SK-N-SH (cell line): ENCODE measurements around the gene RASL10A. TPM values are rescaled to one million over a fixed set of nuclear protein-coding genes. Genes with fewer than 3 reads are reported as not detected.

Experiments
- CTCF ChIA-PET: fragments of 300-600, 350-600 bp; formaldehyde crosslinking; extraction: SDS; loops from one replicate; lab custom pipeline; 2021; lab: Yijun Ruan, JAX
- POLR2A ChIA-PET: fragments of 350-600 bp; sonication (Branson Sonifier 250); formaldehyde crosslinking; extraction: SDS; loops from one replicate; lab custom pipeline; 2020; ENCODE audit warnings: antibody characterized with exemption, inconsistent platforms; lab: Yijun Ruan, JAX
- DNase-seq: peaks from one replicate; pipeline ENCODE4 v3.0.0; 2012
- H2AFZ ChIP-seq: fragments of 200-600 bp; sonication (generic); 2 replicates; pipeline ENCODE4 v1.8.1; 2016; ENCODE audit warnings: antibody characterized with exemption, mild to moderate bottlenecking, low read depth
- H3F3A ChIP-seq: fragments of 200-600 bp; sonication (generic); replicated peaks from 2 replicates; pipeline ENCODE3; 2016; ENCODE audit warnings: antibody characterized with exemption, mild to moderate bottlenecking; ENCODE audit not compliant: insufficient read depth
- H3K27ac ChIP-seq, 2 experiments: fragments of 200-500 bp in 1 of 2; fragments of 200-600 bp in 1 of 2; sonication (Bioruptor generic) in 1 of 2; sonication (generic), shearing (Covaris generic) in 1 of 2; 2 replicates each; pipeline versions ENCODE4 v1.5.1 to v1.6.1; 2014 to 2016; ENCODE audit warnings: low read depth in 2 of 2, inconsistent platforms in 1 of 2, low read length in 1 of 2, mild to moderate bottlenecking in 1 of 2, mixed read lengths in 1 of 2
- H3K27me3 ChIP-seq: fragments of 200-600 bp; sonication (generic), shearing (Covaris generic); 2 replicates; pipeline ENCODE4 v1.6.1; 2016; ENCODE audit warnings: mixed run types; ENCODE audit not compliant: insufficient read depth
- H3K36me3 ChIP-seq, 2 experiments: fragments of 200-500 bp in 1 of 2; fragments of 200-600 bp in 1 of 2; sonication (Bioruptor generic) in 1 of 2; sonication (generic) in 1 of 2; replicated peaks in 1 of 2; 2 replicates each; pipeline versions ENCODE3 to v1.5.1; 2014 to 2016; ENCODE audit warnings: low read length in 1 of 2, mild to moderate bottlenecking in 1 of 2; ENCODE audit not compliant: insufficient read depth in 2 of 2, control insufficient read depth in 1 of 2
- H3K4me1 ChIP-seq, 2 experiments: fragments of 200-500 bp in 1 of 2; fragments of 200-600 bp in 1 of 2; sonication (Bioruptor generic) in 1 of 2; sonication (generic), shearing (Covaris generic) in 1 of 2; 2 replicates each; pipeline versions ENCODE4 v1.5.1 to v1.6.1; 2014 to 2016; ENCODE audit warnings: low read depth in 1 of 2, low read length in 1 of 2, mixed run types in 1 of 2; ENCODE audit not compliant: insufficient read depth in 2 of 2, control insufficient read depth in 1 of 2
- H3K4me2 ChIP-seq: fragments of 200-600 bp; sonication (generic), shearing (Covaris generic); 2 replicates; pipeline ENCODE4 v1.6.1; 2017; ENCODE audit warnings: mixed run types
- H3K4me3 ChIP-seq, 2 experiments: fragments of 200-500 bp in 1 of 2; fragments of 200-600 bp in 1 of 2; sonication (Bioruptor generic) in 1 of 2; sonication (generic), shearing (Covaris generic) in 1 of 2; 2 replicates each; pipeline versions ENCODE4 v1.5.1 to v1.8.1; 2014 to 2016; ENCODE audit warnings: low read depth in 2 of 2, inconsistent platforms in 1 of 2, low read length in 1 of 2, mild to moderate bottlenecking in 1 of 2, mixed read lengths in 1 of 2, moderate library complexity in 1 of 2
- H3K79me2 ChIP-seq: fragments of 200-600 bp; sonication (generic); 2 replicates; pipeline ENCODE4 v1.8.1; 2017; ENCODE audit warnings: mild to moderate bottlenecking; ENCODE audit not compliant: insufficient read depth
- H3K9ac ChIP-seq: fragments of 200-600 bp; sonication (generic); 2 replicates; pipeline ENCODE4 v1.6.1; 2017; ENCODE audit warnings: mixed run types
- H3K9me2 ChIP-seq: fragments of 200-600 bp; sonication (generic); 2 replicates; pipeline ENCODE4 v1.6.1; 2017; ENCODE audit warnings: mixed run types
- H3K9me3 ChIP-seq: fragments of 200-600 bp; sonication (generic); 2 replicates; pipeline ENCODE4 v1.6.1; 2017; ENCODE audit warnings: mixed run types, mild to moderate bottlenecking, moderate library complexity
- H4K20me1 ChIP-seq: fragments of 200-600 bp; sonication (generic); 2 replicates; pipeline ENCODE4 v1.6.1; 2017; ENCODE audit warnings: mild to moderate bottlenecking, mixed run types; ENCODE audit not compliant: insufficient read depth
- CHD2 ChIP-seq: fragments of 150-350 bp; IDR thresholded peaks from 2 replicates; pipeline ENCODE4 v1.6.1; 2018; ENCODE audit warnings: low read length; ENCODE audit not compliant: partially characterized antibody
- ELF1 ChIP-seq: IDR thresholded peaks from 2 replicates; pipeline ENCODE4 v1.4.0; 2012
- EP300 ChIP-seq, 2 experiments: IDR thresholded peaks; 2 replicates each; pipeline versions ENCODE4 v1.4.0 to v1.6.1; 2012; ENCODE audit warnings: borderline replicate concordance in 1 of 2, low read depth in 1 of 2, low read length in 1 of 2
- EZH2phosphoT487 ChIP-seq: fragments of 200-600 bp; sonication (generic); IDR thresholded peaks from 2 replicates; pipeline ENCODE4 v1.6.1; 2017; ENCODE audit warnings: low read depth, mixed run types, mild to moderate bottlenecking, antibody characterized with exemption, moderate library complexity, borderline replicate concordance
- FOSL2 ChIP-seq: IDR thresholded peaks from 2 replicates; pipeline ENCODE4 v1.4.0; 2012; ENCODE audit warnings: low read depth, mild to moderate bottlenecking, moderate library complexity, borderline replicate concordance
- FOXJ3 ChIP-seq: sonication (generic); formaldehyde crosslinking; IDR thresholded peaks from 2 replicates; pipeline ENCODE4 v1.5.1; 2020; ENCODE audit warnings: mild to moderate bottlenecking, missing genetic modification reagents
- GATA2 ChIP-seq: sonication (generic); formaldehyde crosslinking; IDR thresholded peaks from 2 replicates; pipeline ENCODE4 v1.5.0; 2020; ENCODE audit warnings: mild to moderate bottlenecking, missing genetic modification reagents
- NRF1 ChIP-seq: IDR thresholded peaks from 2 replicates; pipeline ENCODE4 v1.6.1; 2012; ENCODE audit warnings: low read depth, mild to moderate bottlenecking, low read length
- RAD21 ChIP-seq: IDR thresholded peaks from 2 replicates; pipeline ENCODE4 v1.6.1; 2012; ENCODE audit warnings: mild to moderate bottlenecking, low read length
- RCOR1 ChIP-seq: fragments of 150-350 bp; IDR thresholded peaks from 2 replicates; pipeline ENCODE4 v1.6.1; 2017; ENCODE audit warnings: antibody characterized with exemption, low read length
- RFX5 ChIP-seq: IDR thresholded peaks from 2 replicates; pipeline ENCODE4 v1.6.1; 2012; ENCODE audit warnings: mild to moderate bottlenecking, improper control_type of control experiment, low read length
- RXRA ChIP-seq: IDR thresholded peaks from 2 replicates; pipeline ENCODE4 v1.4.0; 2012; ENCODE audit warnings: low read depth, mild to moderate bottlenecking, borderline replicate concordance
- TEAD4 ChIP-seq: IDR thresholded peaks from 2 replicates; pipeline ENCODE4 v1.4.0; 2012; ENCODE audit warnings: mild to moderate bottlenecking, borderline replicate concordance; ENCODE audit not compliant: insufficient read depth
- YY1 ChIP-seq: IDR thresholded peaks from 2 replicates; pipeline ENCODE4 v1.4.0; 2012; ENCODE audit warnings: low read depth, mild to moderate bottlenecking
- WGBS: methylation state at CpG from one replicate; pipeline ENCODE4 v1.1.6; 2017; ENCODE audit warnings: low lambda C conversion rate; 5-methylcytosine and 5-hydroxymethylcytosine counted together
- polyA plus RNA-seq, 3 experiments: library from polyadenylated mRNA; depleted of rRNA; stranded (reverse); fragments of >200 nt; gene quantifications; 2 replicates each; pipeline ENCODE4 v1.2.3, GENCODE V29; 2012
- TF ChIP-seq, protein P1 (sequence below): fragments of 150-350 bp; IDR thresholded peaks from 2 replicates; pipeline ENCODE4 v1.6.1; 2016; ENCODE audit warnings: mild to moderate bottlenecking, low read depth, low read length
- TF ChIP-seq, protein P2 (sequence below): IDR thresholded peaks from 2 replicates; pipeline ENCODE4 v1.4.0; 2012; ENCODE audit warnings: low read depth, borderline replicate concordance
- TF ChIP-seq, protein P3 (sequence below): fragments of 150-350 bp; IDR thresholded peaks from 2 replicates; pipeline ENCODE4 v1.6.1; 2017; ENCODE audit warnings: antibody characterized with exemption, low read length, low read depth, borderline replicate concordance
- TF ChIP-seq, protein P4 (sequence below): IDR thresholded peaks from 2 replicates; pipeline ENCODE4 v1.6.1; 2012; ENCODE audit warnings: mild to moderate bottlenecking, low read depth, low read length, moderate library complexity

Gene RASL10A
- polyA plus RNA-seq, 1 of the 3 experiments (the other 2 are of a cell fraction) = 0.36 TPM

DNA sequence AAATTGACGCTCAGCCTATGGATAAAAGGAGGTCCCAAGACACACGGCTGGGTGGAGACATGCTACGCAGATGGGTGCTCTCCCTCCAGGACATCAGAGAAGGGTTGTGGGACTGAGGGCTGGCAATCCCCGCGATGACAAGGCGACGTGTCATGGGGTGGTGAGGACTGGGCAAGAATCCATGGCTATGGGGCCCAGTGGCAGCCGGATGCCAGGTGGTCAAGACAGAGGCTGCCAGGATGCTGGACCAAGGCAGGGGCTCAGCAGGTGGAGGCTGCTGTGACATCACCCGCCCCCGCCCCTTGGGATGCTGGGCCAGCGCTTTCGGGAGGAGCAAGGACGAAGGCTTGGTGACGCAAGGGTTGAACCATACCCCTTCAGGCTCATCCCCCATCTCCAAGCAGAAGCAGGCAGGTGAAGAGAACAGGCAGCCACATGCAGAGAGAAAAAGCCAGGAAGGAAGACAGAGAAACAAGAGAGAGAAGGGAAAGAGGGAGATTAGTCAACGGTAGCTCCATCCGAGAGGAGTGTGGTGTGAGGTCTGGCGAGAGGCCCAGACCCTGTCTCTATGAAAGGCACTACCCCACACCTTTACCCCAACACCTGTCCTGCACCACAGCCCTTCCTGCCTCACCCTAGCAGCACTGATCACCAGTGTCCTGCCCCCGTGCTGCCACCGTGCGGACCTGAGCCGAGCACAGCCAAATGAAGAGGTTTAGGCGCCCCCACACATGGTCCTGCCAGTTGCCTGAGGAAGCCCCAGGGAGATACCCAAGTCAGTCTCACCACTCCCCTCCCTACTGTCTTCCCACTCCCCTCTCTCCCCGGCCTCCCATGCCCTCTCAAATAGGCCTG lies 24.1 kb upstream of the RASL10A start:
- DNase-seq = no peak
- 92% methylated on average over 16 of the region's 23 CpGs for WGBS
- peaks cover 8 to 68% of the 10 kb centered on the region in 2 experiments for H3K36me3 ChIP-seq
- no peak overlapping the region for H3K4me3 ChIP-seq
- TF ChIP-seq GATA2 (no peak), RAD21 (no peak), RXRA (no peak), YY1 (no peak), NRF1 (no peak), FOXJ3 (CRISPR knock-in tag) (no peak), RCOR1 (no peak), TEAD4 (no peak), FOSL2 (no peak), RFX5 (no peak)
- TF ChIP-seq, protein P1, sequence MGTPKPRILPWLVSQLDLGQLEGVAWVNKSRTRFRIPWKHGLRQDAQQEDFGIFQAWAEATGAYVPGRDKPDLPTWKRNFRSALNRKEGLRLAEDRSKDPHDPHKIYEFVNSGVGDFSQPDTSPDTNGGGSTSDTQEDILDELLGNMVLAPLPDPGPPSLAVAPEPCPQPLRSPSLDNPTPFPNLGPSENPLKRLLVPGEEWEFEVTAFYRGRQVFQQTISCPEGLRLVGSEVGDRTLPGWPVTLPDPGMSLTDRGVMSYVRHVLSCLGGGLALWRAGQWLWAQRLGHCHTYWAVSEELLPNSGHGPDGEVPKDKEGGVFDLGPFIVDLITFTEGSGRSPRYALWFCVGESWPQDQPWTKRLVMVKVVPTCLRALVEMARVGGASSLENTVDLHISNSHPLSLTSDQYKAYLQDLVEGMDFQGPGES = no peak
- TF ChIP-seq, protein P2, sequence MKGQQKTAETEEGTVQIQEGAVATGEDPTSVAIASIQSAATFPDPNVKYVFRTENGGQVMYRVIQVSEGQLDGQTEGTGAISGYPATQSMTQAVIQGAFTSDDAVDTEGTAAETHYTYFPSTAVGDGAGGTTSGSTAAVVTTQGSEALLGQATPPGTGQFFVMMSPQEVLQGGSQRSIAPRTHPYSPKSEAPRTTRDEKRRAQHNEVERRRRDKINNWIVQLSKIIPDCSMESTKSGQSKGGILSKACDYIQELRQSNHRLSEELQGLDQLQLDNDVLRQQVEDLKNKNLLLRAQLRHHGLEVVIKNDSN = no peak
- TF ChIP-seq, protein P3, sequence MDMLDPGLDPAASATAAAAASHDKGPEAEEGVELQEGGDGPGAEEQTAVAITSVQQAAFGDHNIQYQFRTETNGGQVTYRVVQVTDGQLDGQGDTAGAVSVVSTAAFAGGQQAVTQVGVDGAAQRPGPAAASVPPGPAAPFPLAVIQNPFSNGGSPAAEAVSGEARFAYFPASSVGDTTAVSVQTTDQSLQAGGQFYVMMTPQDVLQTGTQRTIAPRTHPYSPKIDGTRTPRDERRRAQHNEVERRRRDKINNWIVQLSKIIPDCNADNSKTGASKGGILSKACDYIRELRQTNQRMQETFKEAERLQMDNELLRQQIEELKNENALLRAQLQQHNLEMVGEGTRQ = no peak
- no peak overlapping the region for H3K9ac ChIP-seq
- CTCF ChIA-PET = interaction anchor here (0.7 to 1.2 kb wide), 2 partner anchors 18 to 26 kb away, joined by 3 read pairs; no protein-coding TSS in a partner anchor
- POLR2A ChIA-PET = no interaction called here
- no peaks in the 10 kb centered on the region for H3K27me3 ChIP-seq
- H3K4me2 ChIP-seq = no peak overlapping the region
- peaks cover 14 to 37% of the 10 kb centered on the region in 2 experiments for H3K4me1 ChIP-seq
- H3F3A ChIP-seq = peaks cover 15% of the 10 kb centered on the region
- no peaks in the 10 kb centered on the region for H3K79me2 ChIP-seq
- no peaks in the 10 kb centered on the region for H3K9me3 ChIP-seq
- no peaks in the 10 kb centered on the region for H4K20me1 ChIP-seq
- no peak overlapping the region for H3K27ac ChIP-seq
- H2AFZ ChIP-seq = no peak overlapping the region
- no peaks in the 10 kb centered on the region for H3K9me2 ChIP-seq

DNA sequence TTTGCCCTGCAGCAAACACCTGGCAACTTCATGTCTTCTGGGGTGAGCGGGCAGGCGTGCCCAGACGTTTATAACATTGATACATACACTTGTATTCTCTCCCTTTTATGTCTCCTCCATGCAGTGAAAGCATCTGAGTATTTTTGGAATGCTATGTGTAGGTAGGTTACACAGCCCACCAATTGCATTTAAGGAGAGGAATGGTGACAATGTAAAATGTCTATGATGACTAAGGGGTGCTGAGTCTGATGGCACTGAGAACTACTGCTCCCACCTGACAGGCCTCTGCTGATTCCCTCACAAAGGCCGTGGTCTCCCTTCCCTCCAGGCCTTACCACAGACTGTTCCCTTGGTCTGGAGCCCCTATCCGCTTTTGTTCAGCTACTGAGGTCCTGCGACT lies 22.9 kb upstream of the RASL10A start:
- H3K4me3 ChIP-seq = no peak overlapping the region
- no peak overlapping the region for H3K4me2 ChIP-seq
- POLR2A ChIA-PET = no interaction called here
- no peaks in the 10 kb centered on the region for H3K9me2 ChIP-seq
- H3F3A ChIP-seq = peaks cover 3% of the 10 kb centered on the region
- H4K20me1 ChIP-seq = no peaks in the 10 kb centered on the region
- no peaks in the 10 kb centered on the region for H3K9me3 ChIP-seq
- no peaks in the 10 kb centered on the region for H3K79me2 ChIP-seq
- CTCF ChIA-PET = interaction anchor here (1.0 to 1.3 kb wide), 2 partner anchors 11 to 18 kb away, joined by 3 read pairs; no protein-coding TSS in a partner anchor
- H3K4me1 ChIP-seq = peaks cover 5 to 25% of the 10 kb centered on the region in 2 experiments
- H3K27me3 ChIP-seq = no peaks in the 10 kb centered on the region
- peaks cover 8 to 72% of the 10 kb centered on the region in 2 experiments for H3K36me3 ChIP-seq
- WGBS = 100% methylated on average over 6 of the region's 6 CpGs
- no peak overlapping the region for H3K27ac ChIP-seq
- DNase-seq = no peak
- no peak overlapping the region for H3K9ac ChIP-seq
- H2AFZ ChIP-seq = no peak overlapping the region
- TF ChIP-seq CHD2 (no peak), ELF1 (no peak), NRF1 (no peak), TEAD4 (no peak), EP300 (IDR thresholded peaks at IDR 0.05; ENCODE audit: borderline replicate concordance in 1 of 2, low read depth in 1 of 2, low read length in 1 of 2) (no peak), RXRA (no peak), EZH2phosphoT487 (no peak), RFX5 (no peak)
- TF ChIP-seq, protein P3 = no peak
- TF ChIP-seq, protein P4, sequence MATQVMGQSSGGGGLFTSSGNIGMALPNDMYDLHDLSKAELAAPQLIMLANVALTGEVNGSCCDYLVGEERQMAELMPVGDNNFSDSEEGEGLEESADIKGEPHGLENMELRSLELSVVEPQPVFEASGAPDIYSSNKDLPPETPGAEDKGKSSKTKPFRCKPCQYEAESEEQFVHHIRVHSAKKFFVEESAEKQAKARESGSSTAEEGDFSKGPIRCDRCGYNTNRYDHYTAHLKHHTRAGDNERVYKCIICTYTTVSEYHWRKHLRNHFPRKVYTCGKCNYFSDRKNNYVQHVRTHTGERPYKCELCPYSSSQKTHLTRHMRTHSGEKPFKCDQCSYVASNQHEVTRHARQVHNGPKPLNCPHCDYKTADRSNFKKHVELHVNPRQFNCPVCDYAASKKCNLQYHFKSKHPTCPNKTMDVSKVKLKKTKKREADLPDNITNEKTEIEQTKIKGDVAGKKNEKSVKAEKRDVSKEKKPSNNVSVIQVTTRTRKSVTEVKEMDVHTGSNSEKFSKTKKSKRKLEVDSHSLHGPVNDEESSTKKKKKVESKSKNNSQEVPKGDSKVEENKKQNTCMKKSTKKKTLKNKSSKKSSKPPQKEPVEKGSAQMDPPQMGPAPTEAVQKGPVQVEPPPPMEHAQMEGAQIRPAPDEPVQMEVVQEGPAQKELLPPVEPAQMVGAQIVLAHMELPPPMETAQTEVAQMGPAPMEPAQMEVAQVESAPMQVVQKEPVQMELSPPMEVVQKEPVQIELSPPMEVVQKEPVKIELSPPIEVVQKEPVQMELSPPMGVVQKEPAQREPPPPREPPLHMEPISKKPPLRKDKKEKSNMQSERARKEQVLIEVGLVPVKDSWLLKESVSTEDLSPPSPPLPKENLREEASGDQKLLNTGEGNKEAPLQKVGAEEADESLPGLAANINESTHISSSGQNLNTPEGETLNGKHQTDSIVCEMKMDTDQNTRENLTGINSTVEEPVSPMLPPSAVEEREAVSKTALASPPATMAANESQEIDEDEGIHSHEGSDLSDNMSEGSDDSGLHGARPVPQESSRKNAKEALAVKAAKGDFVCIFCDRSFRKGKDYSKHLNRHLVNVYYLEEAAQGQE = no peak
